ENCODE results near the gene VARS1.

DNA sequence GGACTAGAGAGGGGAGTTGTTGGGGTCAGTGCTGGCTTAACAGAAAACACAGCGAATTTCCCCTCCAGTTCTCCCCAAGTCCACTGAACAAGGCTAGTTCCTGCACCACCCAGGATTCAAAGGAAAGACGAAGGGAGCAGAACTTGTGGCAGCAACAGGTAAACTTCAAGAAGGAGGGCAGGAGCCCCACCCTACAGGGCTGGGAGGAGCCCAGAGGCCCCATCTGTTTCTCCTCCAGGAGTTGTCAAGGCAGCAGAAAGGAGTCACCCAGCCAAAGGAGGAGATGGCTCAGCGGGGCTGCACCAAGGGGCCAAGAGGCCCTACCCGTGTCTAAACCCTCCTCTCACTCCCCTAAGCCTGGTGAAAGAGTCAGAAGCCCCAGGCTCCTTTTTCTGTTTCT is 31.4 kb downstream of the VARS1 start:
- TF ChIP-seq, protein P1, sequence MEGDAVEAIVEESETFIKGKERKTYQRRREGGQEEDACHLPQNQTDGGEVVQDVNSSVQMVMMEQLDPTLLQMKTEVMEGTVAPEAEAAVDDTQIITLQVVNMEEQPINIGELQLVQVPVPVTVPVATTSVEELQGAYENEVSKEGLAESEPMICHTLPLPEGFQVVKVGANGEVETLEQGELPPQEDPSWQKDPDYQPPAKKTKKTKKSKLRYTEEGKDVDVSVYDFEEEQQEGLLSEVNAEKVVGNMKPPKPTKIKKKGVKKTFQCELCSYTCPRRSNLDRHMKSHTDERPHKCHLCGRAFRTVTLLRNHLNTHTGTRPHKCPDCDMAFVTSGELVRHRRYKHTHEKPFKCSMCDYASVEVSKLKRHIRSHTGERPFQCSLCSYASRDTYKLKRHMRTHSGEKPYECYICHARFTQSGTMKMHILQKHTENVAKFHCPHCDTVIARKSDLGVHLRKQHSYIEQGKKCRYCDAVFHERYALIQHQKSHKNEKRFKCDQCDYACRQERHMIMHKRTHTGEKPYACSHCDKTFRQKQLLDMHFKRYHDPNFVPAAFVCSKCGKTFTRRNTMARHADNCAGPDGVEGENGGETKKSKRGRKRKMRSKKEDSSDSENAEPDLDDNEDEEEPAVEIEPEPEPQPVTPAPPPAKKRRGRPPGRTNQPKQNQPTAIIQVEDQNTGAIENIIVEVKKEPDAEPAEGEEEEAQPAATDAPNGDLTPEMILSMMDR (IDR thresholded peaks at IDR 0.05) = no peak
- no peak for TF ChIP-seq POLR2A (IDR thresholded peaks at IDR 0.05)

Data from lower leg skin (tissue), 3 donors.